Stimulated activated CD4-positive, alpha-beta T cell treated with anti-CD3 and anti-CD28 coated beads, Interleukin-2, amount 100 ng/mL, for 48 hours (primary cell): ENCODE measurements around the gene TLCD2.
"Not testable (repeated sequence)": the region's sequence is repeated elsewhere in the genome, so short reads cannot be mapped to it uniquely, and the experiment has no call there.

Source experiments
- DNase-seq, 2 donors: peaks; one replicate each; pipeline ENCODE4 v3.0.0-alpha.2; 2020

TLCD2 gene

DNA sequence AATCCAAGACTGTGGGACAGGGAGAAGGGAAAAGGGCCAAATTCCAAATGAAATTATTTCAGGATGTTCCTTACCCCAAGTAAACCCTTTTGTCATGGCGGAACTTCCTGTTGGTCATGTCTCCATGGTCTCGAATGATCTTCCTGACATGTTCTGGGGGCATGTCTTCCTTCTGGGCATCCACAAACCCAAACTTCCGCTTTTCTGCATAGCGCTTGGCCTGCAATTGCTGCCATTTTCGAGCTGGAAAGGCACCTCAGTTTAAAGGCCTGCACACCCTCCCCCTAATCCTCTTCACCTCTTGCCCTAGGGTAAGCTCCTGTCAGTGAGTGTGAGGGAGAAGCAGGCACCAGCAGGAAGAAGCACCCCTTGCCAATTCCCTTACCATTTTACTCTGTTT, 26.7 kb downstream of the TLCD2 start:
- DNase-seq, result no peak

GRCh38 chr17:1676401-1676800, 33.8 kb downstream of the TLCD2 start:
- no peak for DNase-seq

- DNase-seq, result no peak
These were observed 37.0 kb downstream of the TLCD2 start for GRCh38 chr17:1673041-1673785.

GRCh38 chr17:1663934-1664333, 46.2 kb downstream of the TLCD2 start:
- DNase-seq, result not testable (repeated sequence)

- no peak for DNase-seq
These were observed 49.1 kb downstream of the TLCD2 start for GRCh38 chr17:1661045-1661444.

DNA sequence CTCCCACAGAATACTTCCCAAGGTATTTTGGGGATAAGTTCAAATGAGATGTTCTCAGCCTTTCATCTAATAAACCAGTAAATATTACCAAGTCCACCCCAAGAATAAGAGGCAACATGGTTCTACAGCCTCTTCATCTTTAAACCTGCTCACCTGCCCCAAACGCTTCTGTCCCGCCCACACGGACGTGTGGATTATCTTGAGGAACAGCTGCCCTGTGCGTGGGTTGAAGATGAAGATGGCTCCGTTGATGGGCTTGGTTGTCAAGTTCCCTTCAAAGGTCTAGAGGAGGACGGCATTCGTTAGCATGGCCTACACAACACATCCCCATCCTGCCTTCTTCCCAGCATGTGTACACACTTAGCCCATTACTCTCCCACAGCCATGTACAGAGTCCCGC, 52.1 kb downstream of the TLCD2 start:
- DNase-seq, result no peak

DNA sequence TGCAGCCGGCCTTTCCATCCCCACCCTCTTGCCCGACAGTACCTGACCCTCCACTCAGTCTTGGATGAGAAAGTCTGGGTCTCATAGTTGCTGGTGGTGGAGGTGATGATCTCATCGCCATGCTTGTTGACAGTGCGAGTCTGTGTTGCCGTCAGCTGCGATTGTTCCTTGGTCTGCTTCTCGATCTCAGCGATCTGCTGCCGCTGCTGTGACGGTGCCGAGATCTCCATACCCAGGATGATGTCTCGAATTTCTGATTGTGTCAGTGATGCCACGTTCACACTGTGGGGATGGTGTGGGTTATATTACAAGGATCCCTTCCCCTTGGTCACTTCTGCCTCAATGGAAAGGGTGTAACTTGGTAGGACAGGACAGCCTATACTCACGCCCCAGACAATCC, 56.4 kb downstream of the TLCD2 start:
- DNase-seq, result no peak

DNA sequence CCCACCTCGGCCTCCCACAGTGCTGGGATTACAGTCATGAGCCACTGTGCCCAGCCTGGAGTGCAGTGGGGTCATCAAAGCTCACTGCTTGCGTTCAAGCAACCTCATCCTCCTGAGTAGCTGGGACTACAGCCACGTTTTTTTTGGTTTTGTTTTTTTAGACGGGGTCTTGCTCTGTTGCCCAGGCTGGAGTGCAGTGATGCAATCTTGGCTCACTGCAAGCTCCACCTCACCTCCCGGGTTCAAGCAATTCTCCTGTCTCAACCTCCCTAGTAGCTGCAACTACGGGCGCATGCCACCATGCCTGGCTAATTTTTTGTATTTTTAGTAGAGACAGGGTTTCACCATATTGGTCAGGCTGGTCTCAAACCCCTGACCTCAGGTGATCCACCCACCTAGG, 57.4 kb downstream of the TLCD2 start:
- not testable (repeated sequence) for DNase-seq
